H1 (cell line): ENCODE data around the gene SEL1L2. TPM values are rescaled to one million over a fixed set of nuclear protein-coding genes. Genes with fewer than 3 reads are reported as not detected.

ENCODE experiments used
- CHD7 ChIP-seq: fragments of 300-600 bp; sonication (generic); IDR thresholded peaks from 2 replicates; pipeline ENCODE4 v1.7.1; 2012; ENCODE audit warnings: low read length, moderate library complexity, mild to moderate bottlenecking, inconsistent platforms; ENCODE audit not compliant: insufficient replicate concordance
- EZH2 ChIP-seq: fragments of 200-600 bp; sonication (generic); IDR thresholded peaks from 2 replicates; pipeline ENCODE4 v1.7.1; 2012; ENCODE audit warnings: low read depth, mild to moderate bottlenecking, moderate library complexity, low read length, inconsistent platforms; ENCODE audit not compliant: severe bottlenecking
- KDM4A ChIP-seq: IDR thresholded peaks from one replicate; pipeline ENCODE4 v1.7.1; 2012; ENCODE audit warnings: low read depth, mild to moderate bottlenecking, moderate library complexity, low read length, inconsistent platforms; ENCODE audit not compliant: severe bottlenecking
- TCF12 ChIP-seq: IDR thresholded peaks from 2 replicates; pipeline ENCODE4 v1.6.1; 2011; ENCODE audit warnings: low read depth, mild to moderate bottlenecking, low read length
- TEAD4 ChIP-seq: IDR thresholded peaks from 2 replicates; pipeline ENCODE4 v1.6.1; 2012; ENCODE audit warnings: low read depth, low read length, inconsistent platforms, mixed read lengths
- USF2 ChIP-seq: IDR thresholded peaks from 2 replicates; pipeline ENCODE4 v1.6.1; 2011; ENCODE audit warnings: low read length, improper control_type of control experiment
- YY1 ChIP-seq: IDR thresholded peaks from 2 replicates; pipeline ENCODE4 v1.6.1; 2011; ENCODE audit warnings: low read depth, mild to moderate bottlenecking, low read length
- polyA plus RNA-seq, 7 experiments: library from polyadenylated mRNA; depleted of rRNA in 3 of 7; stranded (reverse) in 5 of 7; unstranded in 2 of 7; fragments of >200 nt in 5 of 7; fragments of 200-250 nt in 2 of 7; gene quantifications; 1 replicate in 5 of 7; 2 replicates in 1 of 7; 4 replicates in 1 of 7; pipeline versions ENCODE4 v1.2.1 to v1.2.3, GENCODE V29; 2011 to 2013; ENCODE audit warnings: missing spikeins in 2 of 7, mixed read lengths in 2 of 7
- total RNA-seq: library from RNA; stranded (reverse); fragmentation: NEBNext Ultra II Directional; extraction: Animal tissue kit (Norgen Biotek cat#: 25700); gene quantifications from 2 replicates; pipeline ENCODE4 v1.2.1, GENCODE V29; 2021
- TF ChIP-seq, protein P1 (sequence below), 3 experiments: IDR thresholded peaks; 1 replicate in 2 of 3; 2 replicates in 1 of 3; pipeline versions ENCODE4 v1.5.1 to v1.6.1; 2011; ENCODE audit warnings: low read length in 3 of 3, mild to moderate bottlenecking in 3 of 3, inconsistent platforms in 2 of 3, low read depth in 1 of 3, moderate library complexity in 1 of 3; ENCODE audit not compliant: insufficient read depth in 1 of 3; ENCODE audit errors: control extremely low read depth in 1 of 3

SEL1L2 gene
- total and polyA plus RNA-seq, 2 of the 8 experiments (the other 6 are each of a cell fraction or from before 2014, with no cell fraction given), result not detected

- TF ChIP-seq CHD7 (no peak), TCF12 (no peak), KDM4A (no peak), TEAD4 (no peak), USF2 (no peak), EZH2 (no peak), YY1 (no peak)
- TF ChIP-seq, protein P1, sequence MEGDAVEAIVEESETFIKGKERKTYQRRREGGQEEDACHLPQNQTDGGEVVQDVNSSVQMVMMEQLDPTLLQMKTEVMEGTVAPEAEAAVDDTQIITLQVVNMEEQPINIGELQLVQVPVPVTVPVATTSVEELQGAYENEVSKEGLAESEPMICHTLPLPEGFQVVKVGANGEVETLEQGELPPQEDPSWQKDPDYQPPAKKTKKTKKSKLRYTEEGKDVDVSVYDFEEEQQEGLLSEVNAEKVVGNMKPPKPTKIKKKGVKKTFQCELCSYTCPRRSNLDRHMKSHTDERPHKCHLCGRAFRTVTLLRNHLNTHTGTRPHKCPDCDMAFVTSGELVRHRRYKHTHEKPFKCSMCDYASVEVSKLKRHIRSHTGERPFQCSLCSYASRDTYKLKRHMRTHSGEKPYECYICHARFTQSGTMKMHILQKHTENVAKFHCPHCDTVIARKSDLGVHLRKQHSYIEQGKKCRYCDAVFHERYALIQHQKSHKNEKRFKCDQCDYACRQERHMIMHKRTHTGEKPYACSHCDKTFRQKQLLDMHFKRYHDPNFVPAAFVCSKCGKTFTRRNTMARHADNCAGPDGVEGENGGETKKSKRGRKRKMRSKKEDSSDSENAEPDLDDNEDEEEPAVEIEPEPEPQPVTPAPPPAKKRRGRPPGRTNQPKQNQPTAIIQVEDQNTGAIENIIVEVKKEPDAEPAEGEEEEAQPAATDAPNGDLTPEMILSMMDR (IDR thresholded peaks at IDR 0.05; ENCODE audit: control extremely low read depth in 1 of 3, insufficient read depth in 1 of 3, low read depth in 1 of 3, low read length in 3 of 3), result no peak
These were observed 76.8 kb downstream of the SEL1L2 start (continued) for GRCh38 chr20:13913572-13913971.
